ENCODE data around the gene HDAC8. TPM values are rescaled to one million over a fixed set of nuclear protein-coding genes. Genes with fewer than 3 reads are reported as not detected.
"Not testable (repeated sequence)": the region's sequence is repeated elsewhere in the genome, so short reads cannot be mapped to it uniquely, and the experiment has no call there.

HDAC8 gene
- total RNA-seq, 1 experiment from 2014 or later: 21.4 TPM

DNA sequence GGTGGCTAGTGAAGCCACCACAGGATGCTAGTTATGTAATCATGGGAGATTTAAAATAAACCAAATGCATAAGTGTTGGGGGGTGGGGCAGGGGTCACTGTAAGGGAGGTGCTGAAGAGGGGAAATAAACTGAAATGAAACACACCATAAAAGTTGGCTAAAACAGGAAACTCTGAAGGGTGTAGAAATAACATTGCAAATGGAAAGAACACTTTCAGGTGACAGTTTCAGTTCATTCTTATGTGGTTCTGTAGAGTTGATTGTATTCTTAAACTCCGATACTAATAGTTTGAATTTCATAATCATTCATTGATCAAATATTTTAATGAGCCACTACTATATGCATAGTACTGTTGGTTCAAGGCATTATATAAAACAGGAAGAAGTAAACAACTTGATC lies 80.1 kb downstream of the HDAC8 start:
- Histone ChIP-seq H3K14ac (ENCODE audit: insufficient read depth, low read length) (no peak overlapping the region), H3K18ac (ENCODE audit: insufficient read length, low read depth, low read length) (no peak overlapping the region), H4K8ac (replicated peaks; ENCODE audit: insufficient read length, low read depth, low read length) (no peak overlapping the region), H3K4me2 (ENCODE audit: insufficient read depth, insufficient read length, low read length) (no peak overlapping the region), H3K4me1 (ENCODE audit: insufficient read depth, low read length) (no peaks in the 10 kb centered on the region), H2BK15ac (ENCODE audit: low read depth, low read length) (no peak overlapping the region), H3K56ac (ENCODE audit: insufficient read length, low read depth, low read length) (no peak overlapping the region), H3K4ac (ENCODE audit: low read depth, low read length) (no peak overlapping the region), H2BK12ac (ENCODE audit: insufficient read length, low read depth, low read length) (no peak overlapping the region), H4K5ac (ENCODE audit: insufficient read length, low read depth, low read length) (no peak overlapping the region), H3K27ac (ENCODE audit: insufficient read length, low read depth, low read length) (no peak overlapping the region), H3K9ac (ENCODE audit: extremely low read depth, insufficient read length, low read length) (no peak overlapping the region), H4K91ac (ENCODE audit: insufficient read length, low read depth, low read length) (no peak overlapping the region), H3K79me2 (ENCODE audit: insufficient read depth, low read length) (no peaks in the 10 kb centered on the region), H4K20me1 (ENCODE audit: control insufficient read depth, insufficient read depth, insufficient read length) (no peaks in the 10 kb centered on the region), H3K23me2 (ENCODE audit: insufficient read length, low read depth, low read length, poor library complexity, severe bottlenecking) (no peaks in the 10 kb centered on the region), H2BK5ac (ENCODE audit: insufficient read length, low read length) (no peak overlapping the region), H2AK5ac (ENCODE audit: insufficient read length, low read length) (no peak overlapping the region), H3K27me3 (ENCODE audit: insufficient read depth, low read length) (no peaks in the 10 kb centered on the region), H2BK20ac (ENCODE audit: low read depth, low read length, poor library complexity, severe bottlenecking) (no peak overlapping the region), H2BK120ac (ENCODE audit: low read depth, low read length, poor library complexity, severe bottlenecking) (no peak overlapping the region), H2AFZ (ENCODE audit: low read length) (no peak overlapping the region), H3K9me3 (ENCODE audit: control insufficient read depth, low read depth, low read length) (peaks cover 30% of the 10 kb centered on the region), H3K23ac (ENCODE audit: insufficient read length, low read depth, low read length) (no peak overlapping the region), H3T11ph (ENCODE audit: low read length) (no peak overlapping the region), H3K79me1 (ENCODE audit: insufficient read depth, low read depth, low read length, poor library complexity, severe bottlenecking) (no peaks in the 10 kb centered on the region)
- Mint-ChIP-seq H3K9me3 (peaks cover 38 to 52% of the 10 kb centered on the region in 2 experiments), H3K4me1 (peaks cover 5 to 7% of the 10 kb centered on the region in 2 experiments; a peak in 3 of 4 replicates), H3K27me3 (ENCODE audit: low read depth) (no peaks in the 10 kb centered on the region), H3K27ac (no peak overlapping the region), H3K4me3 (no peak overlapping the region), H3K36me3 (ENCODE audit: insufficient read depth in 1 of 3, low read depth in 3 of 3) (peaks cover 9 to 12% (median 11%) of the 10 kb centered on the region in 3 experiments; a peak in 6 of 7 replicates)
- WGBS (ENCODE audit: extremely low coverage, insufficient read length, low lambda C conversion rate): no CpG with 5 or more reads among the region's 1 CpG
- TF ChIP-seq, protein P1, sequence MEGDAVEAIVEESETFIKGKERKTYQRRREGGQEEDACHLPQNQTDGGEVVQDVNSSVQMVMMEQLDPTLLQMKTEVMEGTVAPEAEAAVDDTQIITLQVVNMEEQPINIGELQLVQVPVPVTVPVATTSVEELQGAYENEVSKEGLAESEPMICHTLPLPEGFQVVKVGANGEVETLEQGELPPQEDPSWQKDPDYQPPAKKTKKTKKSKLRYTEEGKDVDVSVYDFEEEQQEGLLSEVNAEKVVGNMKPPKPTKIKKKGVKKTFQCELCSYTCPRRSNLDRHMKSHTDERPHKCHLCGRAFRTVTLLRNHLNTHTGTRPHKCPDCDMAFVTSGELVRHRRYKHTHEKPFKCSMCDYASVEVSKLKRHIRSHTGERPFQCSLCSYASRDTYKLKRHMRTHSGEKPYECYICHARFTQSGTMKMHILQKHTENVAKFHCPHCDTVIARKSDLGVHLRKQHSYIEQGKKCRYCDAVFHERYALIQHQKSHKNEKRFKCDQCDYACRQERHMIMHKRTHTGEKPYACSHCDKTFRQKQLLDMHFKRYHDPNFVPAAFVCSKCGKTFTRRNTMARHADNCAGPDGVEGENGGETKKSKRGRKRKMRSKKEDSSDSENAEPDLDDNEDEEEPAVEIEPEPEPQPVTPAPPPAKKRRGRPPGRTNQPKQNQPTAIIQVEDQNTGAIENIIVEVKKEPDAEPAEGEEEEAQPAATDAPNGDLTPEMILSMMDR (conservative IDR thresholded peaks at IDR 0.05): no peak
- no peak for DNase-seq

DNA sequence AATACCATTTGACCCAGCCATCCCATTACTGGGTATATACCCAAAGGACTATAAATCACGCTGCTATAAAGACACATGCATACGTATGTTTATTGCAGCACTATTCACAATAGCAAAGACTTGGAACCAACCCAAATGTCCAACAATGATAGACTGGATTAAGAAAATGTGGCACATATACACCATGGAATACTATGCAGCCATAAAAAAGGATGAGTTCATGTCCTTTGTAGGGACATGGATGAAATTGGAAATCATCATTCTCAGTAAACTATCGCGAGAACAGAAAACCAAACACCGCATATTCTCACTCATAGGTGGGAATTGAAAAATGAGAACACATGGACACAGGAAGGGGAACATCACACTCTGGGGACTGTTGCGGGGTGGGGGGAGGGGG lies 82.4 kb downstream of the HDAC8 start:
- H2AFZ ChIP-seq (ENCODE audit: low read length); H3K4me1 ChIP-seq (ENCODE audit: insufficient read depth, low read length); H3K23ac ChIP-seq (ENCODE audit: insufficient read length, low read depth, low read length); H2BK15ac ChIP-seq (ENCODE audit: low read depth, low read length); H3K56ac ChIP-seq (ENCODE audit: insufficient read length, low read depth, low read length); H3K27ac Mint-ChIP-seq; H3T11ph ChIP-seq (ENCODE audit: low read length); H3K18ac ChIP-seq (ENCODE audit: insufficient read length, low read depth, low read length); H4K20me1 ChIP-seq (ENCODE audit: control insufficient read depth, insufficient read depth, insufficient read length); H3K4me2 ChIP-seq (ENCODE audit: insufficient read depth, insufficient read length, low read length); H3K27me3 ChIP-seq (ENCODE audit: insufficient read depth, low read length); H3K23me2 ChIP-seq (ENCODE audit: insufficient read length, low read depth, low read length, poor library complexity, severe bottlenecking); H4K8ac ChIP-seq (replicated peaks; ENCODE audit: insufficient read length, low read depth, low read length); H3K14ac ChIP-seq (ENCODE audit: insufficient read depth, low read length); H3K79me1 ChIP-seq (ENCODE audit: insufficient read depth, low read depth, low read length, poor library complexity, severe bottlenecking); H2BK120ac ChIP-seq (ENCODE audit: low read depth, low read length, poor library complexity, severe bottlenecking); H3K4me3 Mint-ChIP-seq; H4K5ac ChIP-seq (ENCODE audit: insufficient read length, low read depth, low read length); H3K79me2 ChIP-seq (ENCODE audit: insufficient read depth, low read length); H4K91ac ChIP-seq (ENCODE audit: insufficient read length, low read depth, low read length); H3K9ac ChIP-seq (ENCODE audit: extremely low read depth, insufficient read length, low read length); H2BK20ac ChIP-seq (ENCODE audit: low read depth, low read length, poor library complexity, severe bottlenecking); DNase-seq; H3K4ac ChIP-seq (ENCODE audit: low read depth, low read length); H3K27me3 Mint-ChIP-seq (ENCODE audit: low read depth); H3K4me1 Mint-ChIP-seq; H2AK5ac ChIP-seq (ENCODE audit: insufficient read length, low read length); H2BK5ac ChIP-seq (ENCODE audit: insufficient read length, low read length); H2BK12ac ChIP-seq (ENCODE audit: insufficient read length, low read depth, low read length); H3K27ac ChIP-seq (ENCODE audit: insufficient read length, low read depth, low read length): not testable (repeated sequence)
- H3K9me3 ChIP-seq (ENCODE audit: control insufficient read depth, low read depth, low read length): peaks cover 37% of the 10 kb centered on the region
- H3K9me3 Mint-ChIP-seq: peaks cover 41 to 49% of the 10 kb centered on the region in 2 experiments
- H3K36me3 Mint-ChIP-seq (ENCODE audit: insufficient read depth in 1 of 3, low read depth in 3 of 3): peaks cover 9 to 19% (median 11%) of the 10 kb centered on the region in 3 experiments; a peak in 6 of 7 replicates
- no CpG with 5 or more reads among the region's 6 CpGs for WGBS (ENCODE audit: extremely low coverage, insufficient read length, low lambda C conversion rate)
